HUES6 (cell line): ENCODE results near the gene AFF2.

Experiments
- H3K27ac ChIP-seq: 2 replicates; pipeline ENCODE4 v1.7.0; 2013; ENCODE audit warnings: low read depth, mild to moderate bottlenecking, low read length, inconsistent platforms
- H3K27me3 ChIP-seq: 2 replicates; pipeline ENCODE4 v1.6.1; 2013; ENCODE audit warnings: low read length; ENCODE audit not compliant: control insufficient read depth, insufficient read depth
- H3K36me3 ChIP-seq: 2 replicates; pipeline ENCODE4 v1.6.1; 2013; ENCODE audit warnings: low read length; ENCODE audit not compliant: control insufficient read depth, insufficient read depth
- H3K4me1 ChIP-seq: 2 replicates; pipeline ENCODE4 v1.6.1; 2013; ENCODE audit warnings: low read length; ENCODE audit not compliant: control insufficient read depth, insufficient read depth
- H3K4me3 ChIP-seq: 2 replicates; pipeline ENCODE4 v1.5.1; 2013; ENCODE audit warnings: low read depth, low read length
- H3K9ac ChIP-seq: one replicate; pipeline ENCODE4 v1.6.1; 2013; ENCODE audit warnings: mild to moderate bottlenecking, low read length
- H3K9me3 ChIP-seq: 2 replicates; pipeline ENCODE4 v1.6.1; 2013; ENCODE audit warnings: low read depth, low read length; ENCODE audit not compliant: control insufficient read depth, insufficient read depth

AFF2 gene

GRCh38 chrX:149037281-149037870 lies 537.0 kb downstream of the AFF2 start:
- Histone ChIP-seq H3K9me3 (no peaks in the 10 kb centered on the region), H3K27me3 (no peaks in the 10 kb centered on the region; the same call in 1 of the 2 replicates), H3K27ac (no peak overlapping the region), H3K4me3 (no peak overlapping the region), H3K36me3 (no peaks in the 10 kb centered on the region), H3K4me1 (no peaks in the 10 kb centered on the region), H3K9ac (no peak overlapping the region)

- H3K9me3 ChIP-seq: no peaks in the 10 kb centered on the region
- no peaks in the 10 kb centered on the region for H3K36me3 ChIP-seq
- no peak overlapping the region for H3K9ac ChIP-seq
- H3K27ac ChIP-seq: no peak overlapping the region
- no peak overlapping the region for H3K4me3 ChIP-seq
- no peaks in the 10 kb centered on the region; the same call in 1 of the 2 replicates for H3K27me3 ChIP-seq
- H3K4me1 ChIP-seq: no peaks in the 10 kb centered on the region
Observed at GRCh38 chrX:149039057-149039456, 538.6 kb downstream of the AFF2 start.

GRCh38 chrX:149040873-149041535 lies 540.6 kb downstream of the AFF2 start:
- Histone ChIP-seq H3K36me3 (no peaks in the 10 kb centered on the region), H3K9me3 (no peaks in the 10 kb centered on the region)

GRCh38 chrX:149043401-149043800 lies 543.0 kb downstream of the AFF2 start:
- Histone ChIP-seq H3K9ac (no peak overlapping the region), H3K27me3 (no peaks in the 10 kb centered on the region; the same call in 1 of the 2 replicates), H3K27ac (no peak overlapping the region), H3K9me3 (no peaks in the 10 kb centered on the region), H3K4me1 (no peaks in the 10 kb centered on the region), H3K4me3 (no peak overlapping the region), H3K36me3 (no peaks in the 10 kb centered on the region)

More at GRCh38 chrX:149040873-149041535, 540.6 kb downstream of the AFF2 start:
- Histone ChIP-seq H3K27ac (no peak overlapping the region), H3K9ac (no peak overlapping the region), H3K4me1 (no peaks in the 10 kb centered on the region), H3K4me3 (no peak overlapping the region), H3K27me3 (no peaks in the 10 kb centered on the region; the same call in 1 of the 2 replicates)

GRCh38 chrX:149044471-149044870 lies 544.1 kb downstream of the AFF2 start:
- H3K9me3 ChIP-seq: no peaks in the 10 kb centered on the region
- no peaks in the 10 kb centered on the region for H3K4me1 ChIP-seq
- H3K4me3 ChIP-seq: no peak overlapping the region
- H3K27me3 ChIP-seq: no peaks in the 10 kb centered on the region; the same call in 1 of the 2 replicates
- H3K9ac ChIP-seq: no peak overlapping the region
- H3K36me3 ChIP-seq: no peaks in the 10 kb centered on the region
- no peak overlapping the region for H3K27ac ChIP-seq

GRCh38 chrX:149045645-149046210 lies 545.3 kb downstream of the AFF2 start:
- Histone ChIP-seq H3K27ac (no peak overlapping the region), H3K9ac (no peak overlapping the region), H3K4me3 (no peak overlapping the region), H3K9me3 (no peaks in the 10 kb centered on the region), H3K36me3 (no peaks in the 10 kb centered on the region), H3K4me1 (no peaks in the 10 kb centered on the region), H3K27me3 (no peaks in the 10 kb centered on the region; the same call in 1 of the 2 replicates)
